HCT116 (cell line): ENCODE results near the gene MELTF. TPM values are rescaled to one million over a fixed set of nuclear protein-coding genes. Genes with fewer than 3 reads are reported as not detected.

Source experiments
- ATAC-seq: fragments of 200-7000 bp; cut with Tn5 transposase; 2 replicates; pipeline ENCODE4 v1.9.1; 2020; ENCODE audit warnings: mild to moderate bottlenecking, moderate library complexity
- BruUV-seq: library from RNA; stranded (reverse); fragments of 400-500 nt; replicated peaks from 2 replicates; lab custom pipeline; 2021; lab: Mats Ljungman, UMichigan
- CTCF ChIA-PET: fragments of 300-600 bp; sonication (Branson Sonifier 250); formaldehyde crosslinking; loops from one replicate; lab custom pipeline; 2021; ENCODE audit warnings: antibody characterized with exemption; lab: Charles Lee
- POLR2A ChIA-PET: fragments of 300-600, 350-600 bp; sonication (Branson Sonifier 250); formaldehyde crosslinking; loops from one replicate; lab custom pipeline; 2021; ENCODE audit warnings: antibody characterized with exemption; lab: Charles Lee
- RAD21 ChIA-PET, 2 experiments: fragments of 300-600 bp; sonication (Branson Sonifier 250); formaldehyde crosslinking; loops; one replicate each; lab custom pipeline; 2023; ENCODE audit warnings: low total read pairs in 2 of 2; ENCODE audit not compliant: uncharacterized antibody in 2 of 2, unreplicated experiment in 2 of 2, low non-redundant PET in 1 of 2; lab: Charles Lee
- DNase-seq: peaks from one replicate; pipeline ENCODE4 v3.0.0-alpha.2; 2010; ENCODE audit warnings: low read depth, low spot score
- H2AFZ ChIP-seq: fragments of 200-600 bp; shearing (Covaris generic), sonication (generic); 2 replicates; pipeline ENCODE4 v1.6.1; 2017; ENCODE audit warnings: low read depth, mixed run types, mixed read lengths, antibody characterized with exemption, low read length; ENCODE audit not compliant: poor library complexity, severe bottlenecking
- H3K27ac ChIP-seq: 2 replicates; pipeline ENCODE4 v1.5.1; 2012; ENCODE audit warnings: low read depth, low read length
- H3K27me3 ChIP-seq: fragments of 200-600 bp; sonication (generic); 2 replicates; pipeline ENCODE4 v1.6.1; 2016; ENCODE audit warnings: mixed run types, low read length, mixed read lengths; ENCODE audit not compliant: insufficient read depth
- H3K36me3 ChIP-seq, 2 experiments: fragments of 200-500 bp in 1 of 2; fragments of 200-600 bp in 1 of 2; sonication (Bioruptor generic) in 1 of 2; sonication (generic) in 1 of 2; 2 replicates each; pipeline versions ENCODE4 v1.5.1 to v1.6.1; 2014 to 2016; ENCODE audit warnings: low read length in 2 of 2, inconsistent platforms in 1 of 2, mixed read lengths in 1 of 2, mixed run types in 1 of 2; ENCODE audit not compliant: insufficient read depth in 2 of 2, control insufficient read depth in 1 of 2
- H3K4me1 ChIP-seq, 2 experiments: fragments of 200-600 bp in 1 of 2; sonication (generic) in 1 of 2; 2 replicates each; pipeline versions ENCODE4 v1.5.1 to v1.6.1; 2012 to 2017; ENCODE audit warnings: low read length in 2 of 2, inconsistent platforms in 1 of 2, mild to moderate bottlenecking in 1 of 2, mixed read lengths in 1 of 2, mixed run types in 1 of 2, moderate library complexity in 1 of 2; ENCODE audit not compliant: insufficient read depth in 2 of 2, control insufficient read depth in 1 of 2
- H3K4me2 ChIP-seq: fragments of 200-600 bp; sonication (generic); 2 replicates; pipeline ENCODE4 v1.6.1; 2017; ENCODE audit warnings: mixed run types, low read length, mixed read lengths
- H3K4me3 ChIP-seq, 2 experiments: fragments of 200-600 bp in 1 of 2; sonication (generic) in 1 of 2; replicated peaks in 1 of 2; 2 replicates each; pipeline ENCODE4 v1.5.1; 2011 to 2016; ENCODE audit warnings: low read length in 2 of 2, control low read depth in 1 of 2, low read depth in 1 of 2, mild to moderate bottlenecking in 1 of 2, mixed read lengths in 1 of 2, mixed run types in 1 of 2
- H3K79me2 ChIP-seq: fragments of 200-600 bp; sonication (generic); 2 replicates; pipeline ENCODE4 v1.6.1; 2017; ENCODE audit warnings: mild to moderate bottlenecking, mixed run types, low read length, moderate library complexity, mixed read lengths; ENCODE audit not compliant: insufficient read depth
- H3K9ac ChIP-seq: fragments of 200-600 bp; sonication (generic); 2 replicates; pipeline ENCODE4 v1.6.1; 2016; ENCODE audit warnings: low read length, mixed read lengths
- H3K9me2 ChIP-seq: fragments of 200-600 bp; sonication (generic), shearing (Covaris generic); 2 replicates; pipeline ENCODE4 v1.6.1; 2017; ENCODE audit warnings: mixed run types, mild to moderate bottlenecking, moderate library complexity; ENCODE audit not compliant: insufficient read depth
- H3K9me3 ChIP-seq, 2 experiments: fragments of 200-500 bp in 1 of 2; fragments of 200-600 bp in 1 of 2; sonication (Bioruptor generic) in 1 of 2; sonication (generic) in 1 of 2; 2 replicates each; pipeline ENCODE4 v1.6.1; 2014 to 2017; ENCODE audit warnings: low read length in 2 of 2, mixed read lengths in 2 of 2, inconsistent platforms in 1 of 2, low read depth in 1 of 2, mild to moderate bottlenecking in 1 of 2, mixed run types in 1 of 2, moderate library complexity in 1 of 2; ENCODE audit not compliant: control insufficient read depth in 1 of 2, insufficient read depth in 1 of 2
- H4K20me1 ChIP-seq: fragments of 200-600 bp; sonication (generic), shearing (Covaris generic); 2 replicates; pipeline ENCODE4 v1.6.1; 2017; ENCODE audit warnings: mixed run types, mild to moderate bottlenecking, moderate library complexity; ENCODE audit not compliant: insufficient read depth
- CBX3 ChIP-seq: IDR thresholded peaks from 2 replicates; pipeline ENCODE4 v1.6.1; 2012; ENCODE audit warnings: low read depth
- CEBPB ChIP-seq: IDR thresholded peaks from 2 replicates; pipeline ENCODE4 v1.6.1; 2012; ENCODE audit warnings: low read depth
- EGR1 ChIP-seq: IDR thresholded peaks from 2 replicates; pipeline ENCODE4 v1.6.1; 2012; ENCODE audit warnings: low read depth
- ELF1 ChIP-seq: IDR thresholded peaks from 2 replicates; pipeline ENCODE4 v1.6.1; 2012; ENCODE audit warnings: low read depth, borderline replicate concordance
- EZH2 ChIP-seq: fragments of 200-600 bp; sonication (generic); IDR thresholded peaks from 2 replicates; pipeline ENCODE4 v1.6.1; 2017; ENCODE audit warnings: antibody characterized with exemption, mixed run types
- EZH2phosphoT487 ChIP-seq: fragments of 200-600 bp; IDR thresholded peaks from 2 replicates; pipeline ENCODE4 v1.6.1; 2018; ENCODE audit warnings: antibody characterized with exemption, borderline replicate concordance
- JUND ChIP-seq: IDR thresholded peaks from 2 replicates; pipeline ENCODE4 v1.6.1; 2012
- MAX ChIP-seq: IDR thresholded peaks from 2 replicates; pipeline ENCODE4 v1.6.1; 2012
- POLR2A ChIP-seq: IDR thresholded peaks from 2 replicates; pipeline ENCODE4 v1.7.0; 2011; ENCODE audit warnings: borderline replicate concordance; ENCODE audit not compliant: insufficient read depth, insufficient read length; ENCODE audit errors: extremely low read depth
- POLR2AphosphoS5 ChIP-seq: IDR thresholded peaks from 2 replicates; pipeline ENCODE4 v1.6.1; 2011; ENCODE audit warnings: mild to moderate bottlenecking, low read depth, low read length, moderate library complexity
- RAD21 ChIP-seq: IDR thresholded peaks from 2 replicates; pipeline ENCODE4 v1.6.1; 2012; ENCODE audit warnings: low read depth, mild to moderate bottlenecking
- SP1 ChIP-seq: IDR thresholded peaks from 2 replicates; pipeline ENCODE4 v1.6.1; 2012; ENCODE audit warnings: low read depth
- SRF ChIP-seq: IDR thresholded peaks from 2 replicates; pipeline ENCODE4 v1.6.1; 2012; ENCODE audit warnings: low read depth
- TCF7L2 ChIP-seq: IDR thresholded peaks from 2 replicates; pipeline ENCODE4 v1.7.0; 2011; ENCODE audit warnings: borderline replicate concordance, inconsistent platforms; ENCODE audit not compliant: insufficient read depth, insufficient read length; ENCODE audit errors: extremely low read depth
- YY1 ChIP-seq: IDR thresholded peaks from 2 replicates; pipeline ENCODE4 v1.6.1; 2011; ENCODE audit warnings: low read length, low read depth, moderate library complexity, mild to moderate bottlenecking; ENCODE audit not compliant: insufficient replicate concordance; ENCODE audit errors: extremely low read depth
- ZFX ChIP-seq: fragments of 450-650 bp; IDR thresholded peaks from 2 replicates; pipeline ENCODE4 v1.6.1; 2017
- intact Hi-C: fragments of 100-400 bp; cut with micrococcal nuclease; formaldehyde crosslinking; loops from 2 replicates; pipeline ENCODE4 v1.10.0; 2022
- total RNA-seq: library from RNA; stranded (reverse); gene quantifications from one replicate; pipeline ENCODE4 v1.2.1, GENCODE V29; 2021; ENCODE audit not compliant: unreplicated experiment
- TF ChIP-seq, protein P1 (sequence below): IDR thresholded peaks from 2 replicates; pipeline ENCODE4 v1.6.1; 2012
- TF ChIP-seq, protein P2 (sequence below): IDR thresholded peaks from 2 replicates; pipeline ENCODE4 v1.6.1; 2012; ENCODE audit warnings: low read depth

The MELTF gene
- total RNA-seq, 1 experiment from 2014 or later = 47.6 TPM

DNA sequence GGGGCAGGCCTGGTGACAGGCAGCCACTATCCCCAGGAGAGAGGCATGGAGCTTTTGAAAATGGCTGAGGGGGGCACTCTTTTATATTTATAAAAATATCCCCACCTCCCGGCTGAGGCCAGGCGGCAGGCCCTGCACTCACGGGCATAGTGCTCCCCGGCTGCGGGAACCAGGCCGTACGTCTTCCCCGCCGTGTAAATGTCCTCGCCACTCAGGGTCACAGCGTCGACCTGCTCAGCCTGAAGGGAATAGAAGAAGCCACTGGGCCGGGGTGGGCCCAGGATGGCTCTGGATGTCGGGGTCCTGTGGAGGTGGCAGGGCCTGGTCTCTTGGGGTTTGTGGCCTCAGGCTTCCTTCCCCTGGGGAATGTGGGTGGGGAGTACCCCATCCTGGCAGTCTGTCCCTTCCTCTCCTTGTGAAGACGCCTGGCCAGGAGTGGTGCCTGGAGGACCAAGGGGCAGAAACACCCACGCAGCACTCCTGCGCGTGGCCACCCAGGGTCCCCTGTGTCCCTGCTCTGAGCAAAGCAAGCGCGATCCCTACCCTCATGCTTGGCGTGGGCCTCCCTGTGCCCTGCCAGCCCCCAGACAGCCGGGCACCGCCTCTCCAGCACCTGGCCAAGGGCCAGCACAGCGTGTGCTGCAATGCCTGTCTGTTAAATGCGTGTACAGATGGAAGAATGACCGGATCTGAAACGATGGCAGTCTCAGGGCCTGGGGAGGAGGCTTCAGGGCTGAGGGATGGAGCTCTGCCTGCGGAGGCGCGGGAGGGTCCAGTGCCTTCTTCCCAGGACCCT is 18.9 kb downstream of the MELTF start:
- Histone ChIP-seq H3K4me2 (no peak overlapping the region), H3K4me1 (peaks cover 5 to 17% of the 10 kb centered on the region in 2 experiments; a peak in 3 of 4 replicates), H2AFZ (no peak overlapping the region), H3K27me3 (no peaks in the 10 kb centered on the region), H3K27ac (no peak overlapping the region), H3K9ac (no peak overlapping the region), H3K9me3 (no peaks in the 10 kb centered on the region), H3K79me2 (no peaks in the 10 kb centered on the region), H3K9me2 (no peaks in the 10 kb centered on the region), H3K4me3 (no peak overlapping the region), H3K36me3 (no peaks in the 10 kb centered on the region), H4K20me1 (no peaks in the 10 kb centered on the region)
- ATAC-seq (no peak), DNase-seq (no peak)
- TF ChIP-seq CBX3 (no peak), MAX (no peak), SRF (no peak), ZFX (no peak), POLR2AphosphoS5 (no peak), RAD21 (no peak), JUND (no peak), TCF7L2 (no peak), CEBPB (no peak), POLR2A (no peak), ELF1 (no peak), EZH2 (no peak), EZH2phosphoT487 (no peak), EGR1 (no peak), YY1 (no peak), SP1 (no peak)
- TF ChIP-seq, protein P1, sequence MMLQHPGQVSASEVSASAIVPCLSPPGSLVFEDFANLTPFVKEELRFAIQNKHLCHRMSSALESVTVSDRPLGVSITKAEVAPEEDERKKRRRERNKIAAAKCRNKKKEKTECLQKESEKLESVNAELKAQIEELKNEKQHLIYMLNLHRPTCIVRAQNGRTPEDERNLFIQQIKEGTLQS = no peak
- TF ChIP-seq, protein P2, sequence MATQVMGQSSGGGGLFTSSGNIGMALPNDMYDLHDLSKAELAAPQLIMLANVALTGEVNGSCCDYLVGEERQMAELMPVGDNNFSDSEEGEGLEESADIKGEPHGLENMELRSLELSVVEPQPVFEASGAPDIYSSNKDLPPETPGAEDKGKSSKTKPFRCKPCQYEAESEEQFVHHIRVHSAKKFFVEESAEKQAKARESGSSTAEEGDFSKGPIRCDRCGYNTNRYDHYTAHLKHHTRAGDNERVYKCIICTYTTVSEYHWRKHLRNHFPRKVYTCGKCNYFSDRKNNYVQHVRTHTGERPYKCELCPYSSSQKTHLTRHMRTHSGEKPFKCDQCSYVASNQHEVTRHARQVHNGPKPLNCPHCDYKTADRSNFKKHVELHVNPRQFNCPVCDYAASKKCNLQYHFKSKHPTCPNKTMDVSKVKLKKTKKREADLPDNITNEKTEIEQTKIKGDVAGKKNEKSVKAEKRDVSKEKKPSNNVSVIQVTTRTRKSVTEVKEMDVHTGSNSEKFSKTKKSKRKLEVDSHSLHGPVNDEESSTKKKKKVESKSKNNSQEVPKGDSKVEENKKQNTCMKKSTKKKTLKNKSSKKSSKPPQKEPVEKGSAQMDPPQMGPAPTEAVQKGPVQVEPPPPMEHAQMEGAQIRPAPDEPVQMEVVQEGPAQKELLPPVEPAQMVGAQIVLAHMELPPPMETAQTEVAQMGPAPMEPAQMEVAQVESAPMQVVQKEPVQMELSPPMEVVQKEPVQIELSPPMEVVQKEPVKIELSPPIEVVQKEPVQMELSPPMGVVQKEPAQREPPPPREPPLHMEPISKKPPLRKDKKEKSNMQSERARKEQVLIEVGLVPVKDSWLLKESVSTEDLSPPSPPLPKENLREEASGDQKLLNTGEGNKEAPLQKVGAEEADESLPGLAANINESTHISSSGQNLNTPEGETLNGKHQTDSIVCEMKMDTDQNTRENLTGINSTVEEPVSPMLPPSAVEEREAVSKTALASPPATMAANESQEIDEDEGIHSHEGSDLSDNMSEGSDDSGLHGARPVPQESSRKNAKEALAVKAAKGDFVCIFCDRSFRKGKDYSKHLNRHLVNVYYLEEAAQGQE = no peak
- ChIA-PET CTCF (interaction anchor here (1.2 kb wide), 1 partner anchor 19 kb away, joined by 4 read pairs; the partner anchor contains the start of gene MELTF), POLR2A (no interaction called here), RAD21 (no interaction called here)
- no TSS peak for BruUV-seq
- intact Hi-C loops = no loop called here
